SU-DHL-6 (cell line): ENCODE results near the gene REEP5.

Experiments
- CTCF ChIP-seq: fragments of 200-600 bp; sonication (generic); IDR thresholded peaks from one replicate; pipeline ENCODE4 v1.5.1; 2017; ENCODE audit warnings: antibody characterized with exemption, mild to moderate bottlenecking, low read length, moderate library complexity; ENCODE audit not compliant: insufficient read depth, poor library complexity, severe bottlenecking
- EZH2phosphoT487 ChIP-seq: fragments of 200-600 bp; sonication (generic), shearing (Covaris generic); conservative IDR thresholded peaks from 2 replicates; pipeline ENCODE4 v1.6.1; 2018; ENCODE audit warnings: mild to moderate bottlenecking, antibody characterized with exemption, low read length, moderate library complexity, mixed read lengths

DNA sequence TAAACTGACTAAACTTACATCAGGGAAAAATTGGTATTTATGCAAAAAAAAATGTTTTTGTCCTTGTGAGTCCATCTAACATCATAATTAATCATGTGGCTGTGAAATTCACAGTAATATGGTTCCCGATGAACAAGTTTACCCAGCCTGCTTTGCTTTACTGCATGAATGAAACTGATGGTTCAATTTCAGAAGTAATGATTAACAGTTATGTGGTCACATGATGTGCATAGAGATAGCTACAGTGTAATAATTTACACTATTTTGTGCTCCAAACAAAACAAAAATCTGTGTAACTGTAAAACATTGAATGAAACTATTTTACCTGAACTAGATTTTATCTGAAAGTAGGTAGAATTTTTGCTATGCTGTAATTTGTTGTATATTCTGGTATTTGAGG, 77.5 kb downstream of the REEP5 start:
- TF ChIP-seq CTCF, result no peak
- TF ChIP-seq EZH2phosphoT487, result no peak
